H1 (cell line): ENCODE results near the gene MPST. TPM values are rescaled to one million over a fixed set of nuclear protein-coding genes. Genes with fewer than 3 reads are reported as not detected.

Source experiments
- CTCF ChIA-PET: fragments of 300-600 bp; sonication (Branson Sonifier 250); formaldehyde crosslinking; loops from one replicate; lab custom pipeline; 2021; ENCODE audit not compliant: partially characterized antibody; lab: Charles Lee
- POLR2A ChIA-PET: fragments of 300-600 bp; sonication (Branson Sonifier 250); formaldehyde crosslinking; loops from one replicate; lab custom pipeline; 2021; ENCODE audit warnings: inconsistent platforms; ENCODE audit not compliant: partially characterized antibody; lab: Charles Lee
- DNase-seq, 2 experiments: peaks; one replicate each; pipeline versions ENCODE4 v3.0.0 to v3.0.0-alpha.2; 2010 to 2022; ENCODE audit warnings: low spot score in 2 of 2, low read depth in 1 of 2, mixed read lengths in 1 of 2
- FAIRE-seq: peaks from 2 replicates; lab custom pipeline; 2011; peaks lifted over from hg19 to GRCh38; lab: Jason Lieb, UNC
- H2AFZ ChIP-seq: 2 replicates; pipeline ENCODE4 v1.8.1; 2012; ENCODE audit warnings: low read length, inconsistent platforms
- H2AK5ac ChIP-seq: 2 replicates; pipeline ENCODE4 v1.6.1; 2013; ENCODE audit warnings: low read depth, low read length
- H2BK120ac ChIP-seq: replicated peaks from 2 replicates; pipeline ENCODE3; 2013; ENCODE audit warnings: low read depth, low read length, inconsistent platforms
- H2BK12ac ChIP-seq: 2 replicates; pipeline ENCODE4 v1.6.1; 2013; ENCODE audit warnings: low read depth, low read length
- H2BK15ac ChIP-seq: 2 replicates; pipeline ENCODE4 v1.6.1; 2013; ENCODE audit warnings: low read length
- H2BK20ac ChIP-seq: 2 replicates; pipeline ENCODE4 v1.6.1; 2013; ENCODE audit warnings: low read length
- H2BK5ac ChIP-seq: 2 replicates; pipeline ENCODE4 v1.6.1; 2013; ENCODE audit warnings: low read depth, low read length
- H3K14ac ChIP-seq: 2 replicates; pipeline ENCODE4 v1.6.1; 2013; ENCODE audit warnings: inconsistent platforms; ENCODE audit not compliant: insufficient read length
- H3K18ac ChIP-seq: 2 replicates; pipeline ENCODE4 v1.6.1; 2013; ENCODE audit warnings: low read length; ENCODE audit errors: extremely low read depth
- H3K23ac ChIP-seq: 2 replicates; pipeline ENCODE4 v1.6.1; 2013; ENCODE audit warnings: inconsistent platforms; ENCODE audit not compliant: insufficient read length
- H3K23me2 ChIP-seq: 2 replicates; pipeline ENCODE4 v1.6.1; 2013; ENCODE audit warnings: low read depth, low read length
- H3K27ac ChIP-seq: 2 replicates; pipeline ENCODE4 v1.6.1; 2011; ENCODE audit warnings: low read depth, low read length, inconsistent platforms
- H3K27me3 ChIP-seq, 4 experiments: replicated peaks in 1 of 4; 1 replicate in 1 of 4; 2 replicates in 3 of 4; pipeline versions ENCODE4 v1.6.1 to v1.8.1; 2011 to 2013; ENCODE audit warnings: low read length in 3 of 4, mild to moderate bottlenecking in 3 of 4, inconsistent platforms in 2 of 4, mixed read lengths in 2 of 4, moderate library complexity in 1 of 4; ENCODE audit not compliant: control insufficient read depth in 3 of 4, insufficient read depth in 3 of 4; ENCODE audit errors: extremely low read depth in 1 of 4
- H3K36me3 ChIP-seq, 4 experiments: 2 replicates each; pipeline versions ENCODE4 v1.6.1 to v1.8.1; 2011 to 2013; ENCODE audit warnings: mild to moderate bottlenecking in 4 of 4, low read length in 3 of 4, moderate library complexity in 2 of 4, control low read depth in 1 of 4, inconsistent platforms in 1 of 4; ENCODE audit not compliant: insufficient read depth in 4 of 4, control insufficient read depth in 2 of 4
- H3K4ac ChIP-seq: replicated peaks from 2 replicates; pipeline ENCODE3; 2013; ENCODE audit warnings: low read length, low read depth, mixed read lengths, inconsistent platforms; ENCODE audit not compliant: insufficient read length
- H3K4me1 ChIP-seq, 4 experiments: replicated peaks in 1 of 4; 1 replicate in 1 of 4; 2 replicates in 3 of 4; pipeline versions ENCODE4 v1.6.1 to v1.8.1; 2011 to 2013; ENCODE audit warnings: low read length in 3 of 4, inconsistent platforms in 2 of 4, mixed read lengths in 1 of 4; ENCODE audit not compliant: insufficient read depth in 4 of 4, control insufficient read depth in 3 of 4
- H3K4me2 ChIP-seq, 2 experiments: 2 replicates each; pipeline versions ENCODE4 v1.6.1 to v1.8.1; 2011 to 2013; ENCODE audit warnings: low read depth in 2 of 2, low read length in 2 of 2, control low read depth in 1 of 2, inconsistent platforms in 1 of 2, mild to moderate bottlenecking in 1 of 2; ENCODE audit not compliant: insufficient read depth in 1 of 2
- H3K4me3 ChIP-seq, 4 experiments: fragments of 200-600, 300-600 bp in 1 of 4; sonication (generic), shearing (Covaris generic), sonication (Bioruptor Twin) in 1 of 4; 2 replicates each; pipeline versions ENCODE4 v1.5.1 to v1.8.1; 2011 to 2016; ENCODE audit warnings: low read length in 4 of 4, low read depth in 3 of 4, control low read depth in 2 of 4, inconsistent platforms in 2 of 4, mild to moderate bottlenecking in 2 of 4, mixed read lengths in 1 of 4, moderate library complexity in 1 of 4; ENCODE audit not compliant: insufficient read depth in 2 of 4; ENCODE audit errors: extremely low read depth in 1 of 4
- H3K56ac ChIP-seq: replicated peaks from 2 replicates; pipeline ENCODE3; 2013; ENCODE audit warnings: low read depth, mild to moderate bottlenecking, mixed read lengths, low read length, inconsistent platforms; ENCODE audit not compliant: insufficient read length
- H3K79me1 ChIP-seq: 2 replicates; pipeline ENCODE4 v1.6.1; 2013; ENCODE audit warnings: low read depth, low read length, control low read depth
- H3K79me2 ChIP-seq, 2 experiments: 2 replicates each; pipeline versions ENCODE4 v1.6.1 to v1.8.1; 2012 to 2013; ENCODE audit warnings: low read length in 2 of 2, mild to moderate bottlenecking in 2 of 2, inconsistent platforms in 1 of 2; ENCODE audit not compliant: insufficient read depth in 2 of 2, control insufficient read depth in 1 of 2
- H3K9ac ChIP-seq, 4 experiments: replicated peaks in 1 of 4; 1 replicate in 1 of 4; 2 replicates in 3 of 4; pipeline versions ENCODE4 v1.6.1 to v1.8.1; 2011 to 2013; ENCODE audit warnings: low read depth in 3 of 4, low read length in 3 of 4, control low read depth in 2 of 4, mild to moderate bottlenecking in 2 of 4, moderate library complexity in 2 of 4, inconsistent platforms in 1 of 4; ENCODE audit errors: extremely low read depth in 1 of 4
- H3K9me3 ChIP-seq, 2 experiments: 2 replicates each; pipeline versions ENCODE4 v1.6.1 to v1.8.1; 2012 to 2013; ENCODE audit warnings: mild to moderate bottlenecking in 2 of 2, moderate library complexity in 2 of 2, control low read depth in 1 of 2, inconsistent platforms in 1 of 2, low read depth in 1 of 2, low read length in 1 of 2, mixed read lengths in 1 of 2; ENCODE audit not compliant: insufficient read depth in 2 of 2
- H4K20me1 ChIP-seq, 2 experiments: replicated peaks in 1 of 2; 2 replicates each; pipeline versions ENCODE3 to v1.8.1; 2011 to 2013; ENCODE audit warnings: inconsistent platforms in 2 of 2, low read length in 2 of 2, mild to moderate bottlenecking in 1 of 2; ENCODE audit not compliant: insufficient read depth in 2 of 2, control insufficient read depth in 1 of 2
- H4K5ac ChIP-seq: 2 replicates; pipeline ENCODE4 v1.6.1; 2013; ENCODE audit warnings: low read length, low read depth, mixed read lengths, inconsistent platforms; ENCODE audit not compliant: insufficient read length
- H4K8ac ChIP-seq: 2 replicates; pipeline ENCODE4 v1.8.0; 2013; ENCODE audit warnings: mild to moderate bottlenecking, moderate library complexity, low read length, inconsistent platforms; ENCODE audit not compliant: insufficient read depth; ENCODE audit errors: extremely low read depth
- H4K91ac ChIP-seq: replicated peaks from 2 replicates; pipeline ENCODE3; 2013; ENCODE audit warnings: low read length, mixed read lengths, inconsistent platforms; ENCODE audit not compliant: insufficient read length
- CBX5 ChIP-seq: fragments of 300-800, 300-1000 bp; sonication (generic); IDR thresholded peaks from 2 replicates; pipeline ENCODE4 v1.7.1; 2016; ENCODE audit warnings: antibody characterized with exemption, low read length, low read depth
- EP300 ChIP-seq, 2 experiments: IDR thresholded peaks; 1 replicate in 1 of 2; 2 replicates in 1 of 2; pipeline ENCODE4 v1.6.1; 2011 to 2012; ENCODE audit warnings: low read depth in 2 of 2, low read length in 2 of 2, mild to moderate bottlenecking in 2 of 2, borderline replicate concordance in 1 of 2, inconsistent platforms in 1 of 2, moderate library complexity in 1 of 2
- HDAC6 ChIP-seq: IDR thresholded peaks from one replicate; pipeline ENCODE4 v1.7.1; 2012; ENCODE audit warnings: low read depth, mild to moderate bottlenecking, inconsistent platforms, low read length, moderate library complexity
- KDM1A ChIP-seq: fragments of 200-600, 300-600 bp; sonication (generic); IDR thresholded peaks from 2 replicates; pipeline ENCODE4 v1.7.1; 2016; ENCODE audit warnings: mild to moderate bottlenecking, low read length, borderline replicate concordance
- POLR2A ChIP-seq, 2 experiments: IDR thresholded peaks; 1 replicate in 1 of 2; 2 replicates in 1 of 2; pipeline ENCODE4 v1.6.1; 2011; ENCODE audit warnings: low read depth in 2 of 2, low read length in 2 of 2, mild to moderate bottlenecking in 2 of 2; ENCODE audit errors: control extremely low read depth in 1 of 2
- SP4 ChIP-seq: IDR thresholded peaks from 2 replicates; pipeline ENCODE4 v1.6.1; 2012; ENCODE audit warnings: low read length, inconsistent platforms
- USF2 ChIP-seq: IDR thresholded peaks from 2 replicates; pipeline ENCODE4 v1.6.1; 2011; ENCODE audit warnings: low read length, improper control_type of control experiment
- WGBS, 2 experiments: shearing (Covaris generic) in 1 of 2; methylation state at CpG; one replicate each; pipeline versions ENCODE4 v1.1.6 to v1.1.7; 2013 to 2015; ENCODE audit warnings: low lambda C conversion rate in 2 of 2, mixed read lengths in 2 of 2, inconsistent platforms in 1 of 2, low coverage in 1 of 2, missing lambda C conversion rate in 1 of 2; ENCODE audit not compliant: insufficient replicate concordance in 2 of 2, insufficient coverage in 1 of 2, insufficient read length in 1 of 2; ENCODE audit errors: extremely low coverage in 1 of 2, missing lambda C conversion rate in 1 of 2; 5-methylcytosine and 5-hydroxymethylcytosine counted together
- polyA plus RNA-seq, 7 experiments: library from polyadenylated mRNA; depleted of rRNA in 3 of 7; stranded (reverse) in 5 of 7; unstranded in 2 of 7; fragments of >200 nt in 5 of 7; fragments of 200-250 nt in 2 of 7; gene quantifications; 1 replicate in 5 of 7; 2 replicates in 1 of 7; 4 replicates in 1 of 7; pipeline versions ENCODE4 v1.2.1 to v1.2.3, GENCODE V29; 2011 to 2013; ENCODE audit warnings: missing spikeins in 2 of 7, mixed read lengths in 2 of 7
- total RNA-seq: library from RNA; stranded (reverse); fragmentation: NEBNext Ultra II Directional; extraction: Animal tissue kit (Norgen Biotek cat#: 25700); gene quantifications from 2 replicates; pipeline ENCODE4 v1.2.1, GENCODE V29; 2021

The MPST gene
- total and polyA plus RNA-seq, 2 of the 8 experiments (the other 6 are each of a cell fraction or from before 2014, with no cell fraction given) = 86.0 to 124 TPM

GRCh38 chr22:37050913-37051312 is 31.4 kb downstream of the MPST start:
- Histone ChIP-seq H2BK120ac (no peak overlapping the region), H3K79me2 (no peaks in the 10 kb centered on the region), H3K14ac (no peak overlapping the region), H4K8ac (no peak overlapping the region), H3K23me2 (peaks cover 5% of the 10 kb centered on the region; the same call in 1 of the 2 replicates), H3K18ac (no peak overlapping the region), H3K79me1 (no peaks in the 10 kb centered on the region), H4K5ac (no peak overlapping the region), H3K36me3 (peaks cover 0 to 3% (median 0%) of the 10 kb centered on the region in 4 experiments; a peak in 2 of 8 replicates), H3K4me2 (peak overlapping the region in 1 of 2 experiments; percentile 54; a peak in 1 of 4 replicates), H3K56ac (no peak overlapping the region), H3K27ac (no peak overlapping the region), H2BK12ac (0 out of 2 replicates have a peak overlapping the region, but pooled peaks have one; percentile 52), H2AK5ac (no peak overlapping the region), H3K4me1 (peaks cover 0 to 10% (median 7%) of the 10 kb centered on the region in 4 experiments; a peak in 5 of 7 replicates), H2AFZ (no peak overlapping the region), H3K23ac (no peak overlapping the region), H2BK20ac (no peak overlapping the region), H4K20me1 (peaks cover 0 to 8% of the 10 kb centered on the region in 2 experiments), H2BK15ac (0 out of 2 replicates have a peak overlapping the region, but pooled peaks have one; percentile 81), H2BK5ac (no peak overlapping the region), H3K9me3 (no peaks in the 10 kb centered on the region), H3K4me3 (peak overlapping the region in 2 of 4 experiments; percentile 76 to 99; a peak in 2 of 8 replicates), H3K9ac (no peak overlapping the region), H3K27me3 (no peaks in the 10 kb centered on the region; a peak in 3 of 7 replicates), H3K4ac (no peak overlapping the region), H4K91ac (no peak overlapping the region)
- FAIRE-seq (no peak), DNase-seq (no peak)
- ChIA-PET CTCF (interaction anchor here (0.5 to 1.4 kb wide), 4 partner anchors 21 to 248 kb away, joined by 3 to 4 read pairs (median 4); no protein-coding TSS in a partner anchor), POLR2A (interaction anchor here (1.5 to 2.2 kb wide), 3 partner anchors 11 to 32 kb away, joined by 4 to 6 read pairs (median 5); partner anchors contain the start of genes MPST and TST)
- WGBS, 2 experiments = 75% methylated on average over 6 of the region's 6 CpGs; no CpG with 5 or more reads in 1 of the 2 experiments
- TF ChIP-seq HDAC6 = no peak
- TF ChIP-seq CBX5 = no peak
- TF ChIP-seq SP4 = no peak
- no peak for TF ChIP-seq EP300 (IDR thresholded peaks at IDR 0.05; ENCODE audit: borderline replicate concordance in 1 of 2, low read depth in 2 of 2, low read length in 2 of 2)
- no peak for TF ChIP-seq POLR2A (IDR thresholded peaks at IDR 0.05; ENCODE audit: control extremely low read depth in 1 of 2, low read depth in 2 of 2, low read length in 2 of 2)
- TF ChIP-seq USF2 = no peak
- no peak for TF ChIP-seq KDM1A
